ENCODE results near the gene PARVG.

Gene PARVG

GRCh38 chr22:44191036-44191454 lies 10.3 kb downstream of the PARVG start:
- Histone ChIP-seq H3K9ac (ENCODE audit: low read length) (no peak overlapping the region), H3K9me3 (ENCODE audit: low read length) (no peaks in the 10 kb centered on the region), H3K4me3 (ENCODE audit: low read depth in 1 of 2, low read length in 2 of 2) (no peak overlapping the region), H3K27me3 (ENCODE audit: control insufficient read depth in 1 of 2, insufficient read depth in 2 of 2, low read length in 2 of 2) (no peaks in the 10 kb centered on the region), H3K4me1 (ENCODE audit: insufficient read depth, low read length) (no peaks in the 10 kb centered on the region), H3K27ac (ENCODE audit: low read depth, low read length) (no peak overlapping the region), H3K36me3 (ENCODE audit: insufficient read depth, low read length) (no peaks in the 10 kb centered on the region)

- no peaks in the 10 kb centered on the region for H3K4me1 ChIP-seq (ENCODE audit: insufficient read depth, low read length)
Measured at GRCh38 chr22:44192098-44192815, 11.5 kb downstream of the PARVG start.

GRCh38 chr22:44192816-44193534 lies 12.2 kb downstream of the PARVG start:
- Histone ChIP-seq H3K36me3 (ENCODE audit: insufficient read depth, low read length) (no peaks in the 10 kb centered on the region), H3K27me3 (ENCODE audit: control insufficient read depth in 1 of 2, insufficient read depth in 2 of 2, low read length in 2 of 2) (no peaks in the 10 kb centered on the region), H3K4me1 (ENCODE audit: insufficient read depth, low read length) (no peaks in the 10 kb centered on the region), H3K4me3 (ENCODE audit: low read depth in 1 of 2, low read length in 2 of 2) (no peak overlapping the region), H3K9me3 (ENCODE audit: low read length) (no peaks in the 10 kb centered on the region), H3K9ac (ENCODE audit: low read length) (no peak overlapping the region), H3K27ac (ENCODE audit: low read depth, low read length) (no peak overlapping the region)

More at GRCh38 chr22:44192098-44192815, 11.5 kb downstream of the PARVG start:
- H3K27ac ChIP-seq (ENCODE audit: low read depth, low read length) = no peak overlapping the region
- no peak overlapping the region for H3K4me3 ChIP-seq (ENCODE audit: low read depth in 1 of 2, low read length in 2 of 2)
- no peaks in the 10 kb centered on the region for H3K9me3 ChIP-seq (ENCODE audit: low read length)
- H3K9ac ChIP-seq (ENCODE audit: low read length) = no peak overlapping the region
- H3K36me3 ChIP-seq (ENCODE audit: insufficient read depth, low read length) = no peaks in the 10 kb centered on the region
- no peaks in the 10 kb centered on the region for H3K27me3 ChIP-seq (ENCODE audit: control insufficient read depth in 1 of 2, insufficient read depth in 2 of 2, low read length in 2 of 2)

GRCh38 chr22:44193535-44193891 lies 12.8 kb downstream of the PARVG start:
- H3K27ac ChIP-seq (ENCODE audit: low read depth, low read length) = no peak overlapping the region
- H3K9me3 ChIP-seq (ENCODE audit: low read length) = no peaks in the 10 kb centered on the region
- no peaks in the 10 kb centered on the region for H3K4me1 ChIP-seq (ENCODE audit: insufficient read depth, low read length)
- no peaks in the 10 kb centered on the region for H3K27me3 ChIP-seq (ENCODE audit: control insufficient read depth in 1 of 2, insufficient read depth in 2 of 2, low read length in 2 of 2)
- no peak overlapping the region for H3K4me3 ChIP-seq (ENCODE audit: low read depth in 1 of 2, low read length in 2 of 2)
- H3K9ac ChIP-seq (ENCODE audit: low read length) = no peak overlapping the region
- H3K36me3 ChIP-seq (ENCODE audit: insufficient read depth, low read length) = no peaks in the 10 kb centered on the region

- H3K4me1 ChIP-seq (ENCODE audit: insufficient read depth, low read length) = no peaks in the 10 kb centered on the region
- no peak overlapping the region for H3K27ac ChIP-seq (ENCODE audit: low read depth, low read length)
- no peaks in the 10 kb centered on the region for H3K27me3 ChIP-seq (ENCODE audit: control insufficient read depth in 1 of 2, insufficient read depth in 2 of 2, low read length in 2 of 2)
- no peaks in the 10 kb centered on the region for H3K9me3 ChIP-seq (ENCODE audit: low read length)
- H3K36me3 ChIP-seq (ENCODE audit: insufficient read depth, low read length) = no peaks in the 10 kb centered on the region
- no peak overlapping the region for H3K9ac ChIP-seq (ENCODE audit: low read length)
- no peak overlapping the region for H3K4me3 ChIP-seq (ENCODE audit: low read depth in 1 of 2, low read length in 2 of 2)
Measured at GRCh38 chr22:44194569-44194968, 13.8 kb downstream of the PARVG start.

GRCh38 chr22:44195189-44195871 lies 14.6 kb downstream of the PARVG start:
- H3K9ac ChIP-seq (ENCODE audit: low read length) = no peak overlapping the region
- no peaks in the 10 kb centered on the region for H3K9me3 ChIP-seq (ENCODE audit: low read length)
- no peak overlapping the region for H3K27ac ChIP-seq (ENCODE audit: low read depth, low read length)
- no peak overlapping the region for H3K4me3 ChIP-seq (ENCODE audit: low read depth in 1 of 2, low read length in 2 of 2)
- H3K4me1 ChIP-seq (ENCODE audit: insufficient read depth, low read length) = no peaks in the 10 kb centered on the region
- no peaks in the 10 kb centered on the region for H3K36me3 ChIP-seq (ENCODE audit: insufficient read depth, low read length)
- H3K27me3 ChIP-seq (ENCODE audit: control insufficient read depth in 1 of 2, insufficient read depth in 2 of 2, low read length in 2 of 2) = no peaks in the 10 kb centered on the region

- Histone ChIP-seq H3K9ac (ENCODE audit: low read length) (no peak overlapping the region), H3K36me3 (ENCODE audit: insufficient read depth, low read length) (no peaks in the 10 kb centered on the region), H3K27ac (ENCODE audit: low read depth, low read length) (no peak overlapping the region), H3K4me3 (ENCODE audit: low read depth in 1 of 2, low read length in 2 of 2) (no peak overlapping the region), H3K27me3 (ENCODE audit: control insufficient read depth in 1 of 2, insufficient read depth in 2 of 2, low read length in 2 of 2) (no peaks in the 10 kb centered on the region), H3K4me1 (ENCODE audit: insufficient read depth, low read length) (no peaks in the 10 kb centered on the region), H3K9me3 (ENCODE audit: low read length) (no peaks in the 10 kb centered on the region)
Measured at GRCh38 chr22:44196241-44196640, 15.5 kb downstream of the PARVG start.

- Histone ChIP-seq H3K27me3 (ENCODE audit: control insufficient read depth in 1 of 2, insufficient read depth in 2 of 2, low read length in 2 of 2) (no peaks in the 10 kb centered on the region), H3K36me3 (ENCODE audit: insufficient read depth, low read length) (no peaks in the 10 kb centered on the region), H3K9me3 (ENCODE audit: low read length) (no peaks in the 10 kb centered on the region), H3K4me3 (ENCODE audit: low read depth in 1 of 2, low read length in 2 of 2) (no peak overlapping the region), H3K9ac (ENCODE audit: low read length) (no peak overlapping the region), H3K27ac (ENCODE audit: low read depth, low read length) (no peak overlapping the region), H3K4me1 (ENCODE audit: insufficient read depth, low read length) (no peaks in the 10 kb centered on the region)
Measured at GRCh38 chr22:44196731-44197131, 16.0 kb downstream of the PARVG start.

- no peaks in the 10 kb centered on the region for H3K27me3 ChIP-seq (ENCODE audit: control insufficient read depth in 1 of 2, insufficient read depth in 2 of 2, low read length in 2 of 2)
- peaks cover under 1% of the 10 kb centered on the region for H3K4me1 ChIP-seq (ENCODE audit: insufficient read depth, low read length)
- no peak overlapping the region for H3K27ac ChIP-seq (ENCODE audit: low read depth, low read length)
- H3K36me3 ChIP-seq (ENCODE audit: insufficient read depth, low read length) = no peaks in the 10 kb centered on the region
- no peak overlapping the region for H3K4me3 ChIP-seq (ENCODE audit: low read depth in 1 of 2, low read length in 2 of 2)
- no peaks in the 10 kb centered on the region for H3K9me3 ChIP-seq (ENCODE audit: low read length)
- H3K9ac ChIP-seq (ENCODE audit: low read length) = no peak overlapping the region
Measured at GRCh38 chr22:44197271-44197670, 16.5 kb downstream of the PARVG start.

- Histone ChIP-seq H3K9ac (ENCODE audit: low read length) (no peak overlapping the region), H3K27me3 (ENCODE audit: control insufficient read depth in 1 of 2, insufficient read depth in 2 of 2, low read length in 2 of 2) (no peaks in the 10 kb centered on the region), H3K4me3 (ENCODE audit: low read depth in 1 of 2, low read length in 2 of 2) (no peak overlapping the region), H3K27ac (ENCODE audit: low read depth, low read length) (no peak overlapping the region), H3K36me3 (ENCODE audit: insufficient read depth, low read length) (no peaks in the 10 kb centered on the region), H3K9me3 (ENCODE audit: low read length) (no peaks in the 10 kb centered on the region), H3K4me1 (ENCODE audit: insufficient read depth, low read length) (peaks cover 8% of the 10 kb centered on the region)
Measured at GRCh38 chr22:44199164-44199563, 18.4 kb downstream of the PARVG start.

GRCh38 chr22:44199866-44200265 lies 19.1 kb downstream of the PARVG start:
- no peak overlapping the region for H3K9ac ChIP-seq (ENCODE audit: low read length)
- no peaks in the 10 kb centered on the region for H3K27me3 ChIP-seq (ENCODE audit: control insufficient read depth in 1 of 2, insufficient read depth in 2 of 2, low read length in 2 of 2)
- H3K9me3 ChIP-seq (ENCODE audit: low read length) = no peaks in the 10 kb centered on the region
- peaks cover 8% of the 10 kb centered on the region for H3K4me1 ChIP-seq (ENCODE audit: insufficient read depth, low read length)
- H3K27ac ChIP-seq (ENCODE audit: low read depth, low read length) = no peak overlapping the region
- H3K4me3 ChIP-seq (ENCODE audit: low read depth in 1 of 2, low read length in 2 of 2) = no peak overlapping the region
- H3K36me3 ChIP-seq (ENCODE audit: insufficient read depth, low read length) = no peaks in the 10 kb centered on the region
